ENCODE data around the gene B3GNT3. TPM values are rescaled to one million over a fixed set of nuclear protein-coding genes. Genes with fewer than 3 reads are reported as not detected.

Gene B3GNT3
- total and polyA plus RNA-seq, 2 of the 13 experiments (the other 11 are each of a cell fraction or from before 2014, with no cell fraction given) = 0.86 to 4.0 TPM

DNA sequence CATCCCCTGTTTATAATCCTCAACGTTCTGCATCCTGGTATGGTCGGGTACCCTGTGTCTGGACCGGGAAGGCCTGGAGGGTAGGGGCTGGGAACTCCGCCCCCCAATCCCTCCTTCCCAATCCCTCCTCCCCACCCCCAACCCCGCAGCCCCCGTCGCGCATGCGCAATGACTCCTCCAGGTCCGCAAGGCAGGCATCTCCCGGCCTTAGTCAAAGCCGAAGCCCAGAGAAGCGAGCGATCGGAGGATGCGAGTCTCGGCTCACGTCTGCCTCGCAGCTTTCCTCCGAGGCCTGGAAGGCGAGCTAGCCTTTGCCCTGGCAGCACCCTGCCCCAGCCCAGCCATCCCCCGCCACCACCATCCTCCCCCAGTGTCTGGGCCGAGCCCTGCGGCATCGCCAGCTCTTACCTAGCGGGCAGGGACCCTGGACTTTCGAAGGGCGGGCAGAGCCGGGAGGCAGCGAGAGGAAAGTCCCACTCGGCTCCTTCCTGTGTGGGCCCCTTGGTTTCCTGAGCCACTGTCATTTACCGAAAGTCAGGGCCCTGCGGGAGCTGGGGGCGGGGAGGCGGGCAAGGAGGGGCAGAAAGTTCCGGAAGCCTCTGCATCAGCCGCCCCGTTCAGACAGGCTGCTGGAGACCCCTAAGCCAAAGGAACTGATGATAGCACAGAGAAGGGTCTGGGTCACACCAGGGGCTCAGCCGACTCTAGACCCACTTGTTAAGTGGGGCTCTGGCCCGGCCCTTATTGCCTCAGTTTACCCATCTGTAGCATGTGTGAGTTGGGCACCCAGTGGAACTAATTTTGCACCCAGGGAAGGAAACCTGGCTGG lies 52.8 kb downstream of the B3GNT3 start, which contains the start of gene JAK3 (continued):
- TF ChIP-seq, protein P1, sequence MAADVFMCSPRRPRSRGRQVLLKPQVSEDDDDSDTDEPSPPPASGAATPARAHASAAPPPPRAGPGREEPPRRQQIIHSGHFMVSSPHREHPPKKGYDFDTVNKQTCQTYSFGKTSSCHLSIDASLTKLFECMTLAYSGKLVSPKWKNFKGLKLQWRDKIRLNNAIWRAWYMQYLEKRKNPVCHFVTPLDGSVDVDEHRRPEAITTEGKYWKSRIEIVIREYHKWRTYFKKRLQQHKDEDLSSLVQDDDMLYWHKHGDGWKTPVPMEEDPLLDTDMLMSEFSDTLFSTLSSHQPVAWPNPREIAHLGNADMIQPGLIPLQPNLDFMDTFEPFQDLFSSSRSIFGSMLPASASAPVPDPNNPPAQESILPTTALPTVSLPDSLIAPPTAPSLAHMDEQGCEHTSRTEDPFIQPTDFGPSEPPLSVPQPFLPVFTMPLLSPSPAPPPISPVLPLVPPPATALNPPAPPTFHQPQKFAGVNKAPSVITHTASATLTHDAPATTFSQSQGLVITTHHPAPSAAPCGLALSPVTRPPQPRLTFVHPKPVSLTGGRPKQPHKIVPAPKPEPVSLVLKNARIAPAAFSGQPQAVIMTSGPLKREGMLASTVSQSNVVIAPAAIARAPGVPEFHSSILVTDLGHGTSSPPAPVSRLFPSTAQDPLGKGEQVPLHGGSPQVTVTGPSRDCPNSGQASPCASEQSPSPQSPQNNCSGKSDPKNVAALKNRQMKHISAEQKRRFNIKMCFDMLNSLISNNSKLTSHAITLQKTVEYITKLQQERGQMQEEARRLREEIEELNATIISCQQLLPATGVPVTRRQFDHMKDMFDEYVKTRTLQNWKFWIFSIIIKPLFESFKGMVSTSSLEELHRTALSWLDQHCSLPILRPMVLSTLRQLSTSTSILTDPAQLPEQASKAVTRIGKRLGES (CRISPR knock-in tag; IDR thresholded peaks at IDR 0.05; ENCODE audit: borderline replicate concordance) = no peak
- TF ChIP-seq XRCC5 (optimal IDR thresholded peaks at IDR 0.05; ENCODE audit: low read length) = no peak
- TF ChIP-seq ZNF614 (CRISPR knock-in tag; IDR thresholded peaks at IDR 0.05; ENCODE audit: borderline replicate concordance) = no peak
- TF ChIP-seq EEA1 (CRISPR knock-in tag; IDR thresholded peaks at IDR 0.05; ENCODE audit: borderline replicate concordance) = no peak
- TF ChIP-seq, protein P2, sequence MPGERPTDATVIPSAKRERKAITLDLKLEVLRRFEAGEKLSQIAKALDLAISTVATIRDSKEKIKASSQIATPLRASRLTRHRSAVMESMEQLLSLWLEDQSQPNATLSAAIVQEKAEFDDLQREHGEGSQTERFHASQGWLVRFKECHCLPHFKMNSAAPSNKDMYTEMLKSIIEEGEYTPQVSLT (CRISPR knock-in tag; IDR thresholded peaks at IDR 0.05; ENCODE audit: borderline replicate concordance, low read depth) = no peak
- TF ChIP-seq ZNF749 (CRISPR knock-in tag; IDR thresholded peaks at IDR 0.05; ENCODE audit: borderline replicate concordance) = no peak
- no peak for TF ChIP-seq PCBP2 (optimal IDR thresholded peaks at IDR 0.05; ENCODE audit: low read depth, low read length, poor library complexity, severe bottlenecking)
- no peak for TF ChIP-seq PTBP1 (IDR thresholded peaks at IDR 0.05; ENCODE audit: low read depth, low read length, poor library complexity, severe bottlenecking)
- no peak for TF ChIP-seq SIX4 (CRISPR knock-in tag; IDR thresholded peaks at IDR 0.05)
- TF ChIP-seq ZBTB7B (CRISPR knock-in tag; IDR thresholded peaks at IDR 0.05) = no peak
- peak; percentile 27; the same call in 1 of the 2 replicates for TF ChIP-seq RXRB (CRISPR knock-in tag; IDR thresholded peaks at IDR 0.05; ENCODE audit: borderline replicate concordance)
- peak; percentile 85 for TF ChIP-seq ZFX (CRISPR knock-in tag; IDR thresholded peaks at IDR 0.05; ENCODE audit: low read depth)
- TF ChIP-seq ZNF180 (CRISPR knock-in tag; IDR thresholded peaks at IDR 0.05; ENCODE audit: borderline replicate concordance, low read depth) = no peak
- TF ChIP-seq ZNF747 (CRISPR knock-in tag; IDR thresholded peaks at IDR 0.05; ENCODE audit: borderline replicate concordance) = no peak
- no peak for TF ChIP-seq KLF6 (CRISPR knock-in tag; IDR thresholded peaks at IDR 0.05)
- no peak for TF ChIP-seq ZNF598 (CRISPR knock-in tag; IDR thresholded peaks at IDR 0.05; ENCODE audit: borderline replicate concordance)
- TF ChIP-seq ZNF367 (CRISPR knock-in tag; IDR thresholded peaks at IDR 0.05; ENCODE audit: borderline replicate concordance) = no peak
- no peak for TF ChIP-seq NR3C1 (CRISPR knock-in tag; IDR thresholded peaks at IDR 0.05)
- no peak for TF ChIP-seq NFYB (CRISPR knock-in tag; IDR thresholded peaks at IDR 0.05)
- peak; percentile 48; the same call in 1 of the 2 replicates for TF ChIP-seq ZNF276 (CRISPR knock-in tag; IDR thresholded peaks at IDR 0.05; ENCODE audit: low read depth)
- TF ChIP-seq ZNF883 (CRISPR knock-in tag; IDR thresholded peaks at IDR 0.05; ENCODE audit: not compliant biosample characterization) = peak; percentile 64
- TF ChIP-seq ATF7-NPFF (CRISPR knock-in tag; IDR thresholded peaks at IDR 0.05; ENCODE audit: low read depth) = no peak
- no peak for TF ChIP-seq JDP2 (CRISPR knock-in tag; IDR thresholded peaks at IDR 0.05; ENCODE audit: borderline replicate concordance)

Measured in HepG2 (cell line).